Calu3 (cell line): ENCODE measurements around the gene LPIN1. TPM values are rescaled to one million over a fixed set of nuclear protein-coding genes. Genes with fewer than 3 reads are reported as not detected.
"Not testable (repeated sequence)": the region's sequence is repeated elsewhere in the genome, so short reads cannot be mapped to it uniquely, and the experiment has no call there.

Experiments
- BruUV-seq: library from RNA; stranded (reverse); fragments of 400-500 nt; replicated peaks from 2 replicates; lab custom pipeline; 2021; lab: Mats Ljungman, UMichigan
- CTCF ChIA-PET: fragments of 300-600 bp; sonication (Branson Sonifier 250); formaldehyde crosslinking; loops from one replicate; lab custom pipeline; 2022; ENCODE audit warnings: antibody characterized with exemption; lab: Charles Lee
- DNase-seq: peaks from one replicate; pipeline ENCODE4 v3.0.0; 2022
- H3K27ac Mint-ChIP-seq: one replicate; pipeline ENCODE4 v1.8.0; 2022; ENCODE audit warnings: mixed read lengths; ENCODE audit not compliant: unreplicated experiment
- H3K27me3 Mint-ChIP-seq: one replicate; pipeline ENCODE4 v1.8.0; 2022; ENCODE audit warnings: mixed read lengths; ENCODE audit not compliant: unreplicated experiment
- H3K36me3 Mint-ChIP-seq: one replicate; pipeline ENCODE4 v1.8.0; 2022; ENCODE audit warnings: mild to moderate bottlenecking, moderate library complexity, mixed read lengths; ENCODE audit not compliant: insufficient read depth, unreplicated experiment
- H3K4me1 Mint-ChIP-seq: one replicate; pipeline ENCODE4 v1.8.0; 2022; ENCODE audit warnings: mild to moderate bottlenecking, low read depth, mixed read lengths; ENCODE audit not compliant: unreplicated experiment
- H3K4me3 Mint-ChIP-seq: one replicate; pipeline ENCODE4 v1.8.0; 2022; ENCODE audit warnings: mild to moderate bottlenecking, low read depth, moderate library complexity, mixed read lengths; ENCODE audit not compliant: unreplicated experiment
- H3K9me3 Mint-ChIP-seq: one replicate; pipeline ENCODE4 v1.8.0; 2022; ENCODE audit warnings: low read depth, mixed read lengths; ENCODE audit not compliant: unreplicated experiment
- intact Hi-C: fragments of 100-400 bp; cut with micrococcal nuclease; formaldehyde crosslinking; loops from one replicate; pipeline ENCODE4 v1.10.0; 2022; ENCODE audit not compliant: unreplicated experiment
- total RNA-seq: library from RNA; stranded (reverse); gene quantifications from 2 replicates; pipeline ENCODE4 v1.2.3, GENCODE V29; 2022
- TF ChIP-seq, protein P1 (sequence below): fragments of 200-600 bp; IDR thresholded peaks from one replicate; pipeline ENCODE4 v1.8.0; 2022; ENCODE audit warnings: antibody characterized with exemption; ENCODE audit not compliant: unreplicated experiment

The LPIN1 gene
- total RNA-seq, 1 experiment from 2014 or later, result 53.5 TPM

DNA sequence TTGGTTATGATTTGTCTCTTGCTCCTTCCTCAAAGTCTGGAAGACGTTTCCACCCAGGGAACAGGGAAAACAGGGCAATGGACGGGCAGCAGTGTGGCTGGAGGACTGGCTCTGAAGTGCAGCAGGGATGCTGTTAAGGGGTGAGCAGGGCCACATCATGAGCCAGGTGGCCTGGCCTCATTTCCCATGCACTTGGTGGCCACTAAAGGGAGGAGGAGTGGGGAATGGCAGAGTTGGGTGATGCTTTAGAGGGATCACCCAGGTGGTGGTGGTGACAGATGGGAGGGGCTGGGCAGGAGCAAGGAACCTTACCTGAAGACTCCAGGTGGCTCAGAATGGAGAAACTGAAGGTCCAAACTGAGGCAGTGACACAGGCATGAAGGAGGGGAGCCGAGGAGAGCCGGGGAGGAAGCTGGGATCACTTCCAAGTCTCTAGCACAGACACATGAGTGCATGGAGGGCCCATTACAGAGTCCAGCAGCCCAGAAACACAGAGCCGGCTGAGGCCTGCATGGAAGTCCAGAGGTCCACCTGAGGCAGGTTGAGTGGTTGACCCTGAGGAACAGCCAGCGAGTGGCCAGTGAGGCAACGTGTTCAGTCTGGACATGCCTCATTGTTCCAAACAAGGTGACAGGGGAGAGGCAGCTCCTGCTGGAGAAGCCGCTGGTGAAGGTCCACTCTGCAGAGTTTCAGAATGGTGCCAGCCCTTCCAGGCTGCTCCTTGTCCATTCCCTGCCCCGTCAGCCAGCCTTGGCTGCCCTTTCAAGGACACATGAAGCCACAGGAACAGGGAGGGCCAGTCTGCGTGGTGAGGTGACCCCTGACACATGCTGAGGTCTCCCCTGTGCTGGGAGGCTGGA lies 91.7 kb downstream of the LPIN1 start:
- CTCF ChIA-PET, result no interaction called here
- TF ChIP-seq, protein P1, sequence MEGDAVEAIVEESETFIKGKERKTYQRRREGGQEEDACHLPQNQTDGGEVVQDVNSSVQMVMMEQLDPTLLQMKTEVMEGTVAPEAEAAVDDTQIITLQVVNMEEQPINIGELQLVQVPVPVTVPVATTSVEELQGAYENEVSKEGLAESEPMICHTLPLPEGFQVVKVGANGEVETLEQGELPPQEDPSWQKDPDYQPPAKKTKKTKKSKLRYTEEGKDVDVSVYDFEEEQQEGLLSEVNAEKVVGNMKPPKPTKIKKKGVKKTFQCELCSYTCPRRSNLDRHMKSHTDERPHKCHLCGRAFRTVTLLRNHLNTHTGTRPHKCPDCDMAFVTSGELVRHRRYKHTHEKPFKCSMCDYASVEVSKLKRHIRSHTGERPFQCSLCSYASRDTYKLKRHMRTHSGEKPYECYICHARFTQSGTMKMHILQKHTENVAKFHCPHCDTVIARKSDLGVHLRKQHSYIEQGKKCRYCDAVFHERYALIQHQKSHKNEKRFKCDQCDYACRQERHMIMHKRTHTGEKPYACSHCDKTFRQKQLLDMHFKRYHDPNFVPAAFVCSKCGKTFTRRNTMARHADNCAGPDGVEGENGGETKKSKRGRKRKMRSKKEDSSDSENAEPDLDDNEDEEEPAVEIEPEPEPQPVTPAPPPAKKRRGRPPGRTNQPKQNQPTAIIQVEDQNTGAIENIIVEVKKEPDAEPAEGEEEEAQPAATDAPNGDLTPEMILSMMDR, result no peak
- H3K4me1 Mint-ChIP-seq, result no peaks in the 10 kb centered on the region
- intact Hi-C loops, result loop anchor here (10.0 kb wide), 1 partner anchor 337 kb away; no protein-coding TSS in a partner anchor
- peaks cover 12% of the 10 kb centered on the region for H3K27me3 Mint-ChIP-seq
- H3K4me3 Mint-ChIP-seq, result no peak overlapping the region
- no peaks in the 10 kb centered on the region for H3K36me3 Mint-ChIP-seq
- no peaks in the 10 kb centered on the region for H3K9me3 Mint-ChIP-seq
- no TSS peak for BruUV-seq
- H3K27ac Mint-ChIP-seq, result no peak overlapping the region
- DNase-seq, result no peak

DNA sequence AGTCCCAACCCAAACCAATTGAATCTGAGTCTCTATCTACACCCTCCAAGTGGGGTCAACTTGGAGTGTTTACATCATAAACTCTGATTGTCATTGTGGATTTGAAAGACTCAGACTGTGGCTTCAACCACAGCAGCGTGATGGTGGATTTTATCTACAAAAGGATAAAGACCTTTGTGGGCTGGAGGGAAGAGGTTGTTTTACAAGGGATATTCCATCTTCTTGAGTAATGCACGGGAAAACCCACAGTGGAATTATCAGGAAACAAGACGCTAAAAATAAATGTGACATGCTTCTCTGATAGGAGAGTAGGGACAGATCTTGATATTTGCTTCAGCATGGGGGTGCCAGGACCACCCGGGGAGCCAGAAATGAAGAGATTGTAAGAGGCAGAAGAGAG lies 93.5 kb downstream of the LPIN1 start:
- Mint-ChIP-seq H3K9me3 (no peaks in the 10 kb centered on the region), H3K4me1 (no peaks in the 10 kb centered on the region), H3K36me3 (no peaks in the 10 kb centered on the region), H3K27ac (no peak overlapping the region), H3K4me3 (no peak overlapping the region), H3K27me3 (peaks cover 12% of the 10 kb centered on the region)
- BruUV-seq, result no TSS peak
- CTCF ChIA-PET, result no interaction called here
- DNase-seq, result no peak
- TF ChIP-seq, protein P1, result no peak
- intact Hi-C loops, result loop anchor here (10.0 kb wide), 1 partner anchor 335 kb away; no protein-coding TSS in a partner anchor

DNA sequence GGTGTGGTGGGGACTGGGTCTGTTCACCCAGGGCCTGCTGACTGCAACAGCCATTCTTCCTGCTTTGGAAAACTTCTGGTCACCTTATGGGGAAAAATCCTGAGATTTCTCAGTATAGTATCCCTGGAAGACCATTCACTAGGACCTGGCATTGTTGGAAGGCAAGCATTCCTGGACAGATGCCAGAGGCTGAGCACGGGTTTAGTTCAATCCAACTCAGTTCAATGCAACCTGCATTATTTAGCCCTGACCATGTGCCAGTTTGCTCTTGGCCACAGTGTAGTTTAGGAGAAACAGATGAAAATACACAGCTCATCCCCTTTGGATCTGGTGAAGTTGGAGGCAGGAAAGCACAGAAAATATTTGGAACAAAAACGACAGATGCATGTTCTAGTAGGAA lies 95.9 kb downstream of the LPIN1 start:
- BruUV-seq, result no TSS peak
- Mint-ChIP-seq H3K4me3 (no peak overlapping the region), H3K9me3 (no peaks in the 10 kb centered on the region), H3K36me3 (no peaks in the 10 kb centered on the region), H3K4me1 (no peaks in the 10 kb centered on the region), H3K27ac (no peak overlapping the region), H3K27me3 (peaks cover 4% of the 10 kb centered on the region)
- intact Hi-C loops, result no loop called here
- TF ChIP-seq, protein P1, result no peak
- no peak for DNase-seq
- CTCF ChIA-PET, result interaction anchor here (0.6 to 0.9 kb wide), 2 partner anchors 493 to 1779 kb away, joined by 4 to 5 read pairs; no protein-coding TSS in a partner anchor

DNA sequence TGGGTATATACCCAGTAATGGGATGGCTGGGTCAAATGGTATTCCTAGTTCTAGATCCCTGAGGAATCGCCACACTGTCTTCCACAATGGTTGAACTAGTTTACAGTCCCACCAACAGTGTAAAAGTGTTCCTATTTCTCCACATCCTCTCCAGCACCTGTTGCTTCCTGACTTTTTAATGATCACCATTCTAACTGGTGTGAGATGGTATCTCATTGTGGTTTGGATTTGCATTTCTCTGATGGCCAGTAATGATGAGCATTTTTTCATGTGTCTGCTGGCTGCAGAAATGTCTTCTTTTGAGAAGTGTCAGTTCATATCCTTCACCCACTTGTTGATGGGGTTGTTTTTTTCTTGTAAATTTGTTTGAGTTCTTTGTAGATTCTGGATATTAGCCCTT lies 98.4 kb downstream of the LPIN1 start:
- H3K4me3 Mint-ChIP-seq, BruUV-seq, CTCF ChIA-PET, H3K27ac Mint-ChIP-seq, H3K4me1 Mint-ChIP-seq, DNase-seq, H3K9me3 Mint-ChIP-seq, intact Hi-C loops, H3K36me3 Mint-ChIP-seq: not testable (repeated sequence)
- peaks cover 10% of the 10 kb centered on the region for H3K27me3 Mint-ChIP-seq

DNA sequence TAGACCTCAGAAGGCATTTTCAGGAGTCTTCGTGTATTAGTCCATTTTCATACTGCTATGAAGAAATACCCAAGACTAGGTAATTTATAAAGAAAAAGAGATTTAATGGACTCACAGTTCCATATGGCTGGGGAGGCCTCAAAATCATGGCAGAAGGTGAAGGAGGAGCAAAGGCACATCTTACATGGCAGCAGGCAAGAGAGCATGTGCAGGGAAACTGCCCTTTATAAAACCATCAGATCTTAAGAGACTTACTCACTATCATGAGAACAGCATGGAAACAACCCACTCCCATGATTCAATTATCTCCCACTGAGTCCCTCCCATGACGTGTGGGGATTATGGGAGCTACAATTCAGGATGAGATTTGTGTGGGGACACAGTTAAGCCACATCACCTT lies 101.5 kb downstream of the LPIN1 start:
- H3K9me3 Mint-ChIP-seq, BruUV-seq, H3K36me3 Mint-ChIP-seq, intact Hi-C loops, H3K4me3 Mint-ChIP-seq, CTCF ChIA-PET, H3K4me1 Mint-ChIP-seq, H3K27ac Mint-ChIP-seq, DNase-seq: not testable (repeated sequence)
- peaks cover 16% of the 10 kb centered on the region for H3K27me3 Mint-ChIP-seq
